Dedifferentiated amniotic fluid mesenchymal stem cell (primary cell): ENCODE measurements around the gene ZSCAN5B.

ENCODE experiments used
- DNase-seq: peaks from one replicate; pipeline ENCODE4 v3.0.0-alpha.2; 2016; ENCODE audit errors: extremely low spot score

ZSCAN5B gene

DNA sequence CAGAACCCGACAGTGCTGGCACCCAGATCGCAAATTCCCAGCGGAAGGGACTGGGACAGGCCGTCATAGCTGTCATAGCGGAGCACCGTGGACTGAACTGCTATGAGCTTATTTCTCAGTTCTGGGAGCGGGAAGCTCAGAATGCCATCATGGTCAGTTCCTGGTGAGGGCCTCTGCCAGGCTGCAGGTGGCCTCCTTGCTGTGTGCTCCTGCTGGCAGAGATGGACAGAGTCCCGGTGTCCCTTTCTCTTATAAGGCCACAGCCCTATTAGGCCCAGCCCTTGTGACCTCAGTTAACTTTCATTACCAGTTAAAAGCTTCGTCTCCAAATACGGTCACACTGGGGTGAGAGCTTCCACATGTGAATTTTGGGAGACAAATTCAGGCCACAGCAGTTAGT is 51.9 kb downstream of the ZSCAN5B start:
- no peak for DNase-seq

- DNase-seq = no peak
Measured at GRCh38 chr19:56144831-56145230, 52.8 kb downstream of the ZSCAN5B start.

DNA sequence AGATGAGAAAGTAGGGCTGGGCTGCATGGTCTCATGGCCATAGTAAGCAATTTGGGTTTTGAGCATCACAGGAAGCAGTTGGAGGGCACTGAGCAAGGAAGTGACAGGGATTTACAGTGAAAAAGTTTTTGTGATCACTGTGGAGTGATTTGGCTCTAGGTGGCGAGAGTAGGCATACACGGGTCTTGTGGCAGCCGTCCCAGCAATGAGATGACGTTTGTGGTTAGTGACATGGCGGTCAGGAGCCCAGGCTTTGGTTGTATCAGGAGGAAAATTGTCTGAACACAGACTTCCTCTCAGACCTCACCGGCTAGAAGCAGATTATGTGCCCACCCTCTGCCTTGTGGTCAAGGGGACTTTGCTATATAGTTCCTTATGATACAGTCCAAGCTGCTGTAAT is 53.2 kb downstream of the ZSCAN5B start:
- DNase-seq = no peak

DNA sequence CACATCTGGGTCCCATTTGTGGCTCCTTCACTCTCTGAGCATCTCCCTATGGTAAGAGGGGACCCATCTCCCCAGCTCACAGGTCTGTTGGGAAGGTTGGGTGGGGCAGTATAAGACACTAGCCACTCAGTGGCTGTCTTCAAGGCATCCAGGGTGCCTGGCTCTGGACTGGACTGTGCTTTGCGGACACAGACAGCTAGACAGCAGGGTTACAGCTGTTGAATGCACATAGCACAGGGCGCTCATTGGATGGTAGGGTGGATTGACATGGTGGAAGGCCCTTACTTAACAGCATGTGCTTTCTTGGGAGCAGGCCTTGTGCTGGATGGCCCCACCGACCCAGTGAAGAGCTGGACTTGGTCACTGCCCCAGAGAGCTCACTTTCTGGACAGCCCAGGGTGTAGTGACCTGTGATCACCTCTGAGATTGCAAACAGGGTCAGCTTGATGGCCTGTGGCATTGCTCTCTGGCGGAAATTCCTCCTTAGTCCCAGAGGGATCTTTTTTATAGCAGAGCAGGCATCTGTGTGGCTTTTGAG is 54.6 kb downstream of the ZSCAN5B start:
- DNase-seq = no peak

- no peak for DNase-seq
Measured at GRCh38 chr19:56142087-56142787, 55.3 kb downstream of the ZSCAN5B start.

DNA sequence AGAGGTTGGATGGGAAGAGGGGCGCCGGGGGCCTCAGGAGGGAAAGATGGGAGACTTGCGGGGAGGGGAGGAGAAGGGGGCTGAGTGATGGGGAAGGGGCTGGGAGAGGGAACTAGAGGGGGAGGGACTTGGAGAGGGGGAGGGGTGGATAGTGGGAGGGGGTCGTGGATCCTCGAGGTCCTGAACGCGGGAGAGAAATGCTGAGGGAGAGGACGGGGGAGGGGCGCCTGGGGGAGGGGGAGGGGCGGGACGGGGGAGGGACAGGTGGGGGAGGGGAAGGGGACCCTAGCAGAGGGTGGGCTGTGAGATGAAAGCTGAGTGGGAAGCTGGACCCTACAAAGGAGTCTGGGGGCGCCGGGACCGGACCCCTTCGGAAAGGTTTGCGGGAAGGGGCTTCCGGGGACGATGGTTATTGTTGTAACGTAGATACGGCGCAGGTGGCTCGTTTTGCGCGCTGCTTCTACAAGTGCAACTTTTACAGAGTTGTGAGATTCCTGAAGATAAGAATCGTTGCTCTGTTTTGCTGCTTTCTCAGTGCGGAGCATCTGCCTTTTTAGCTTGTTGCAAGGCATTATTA is 56.1 kb downstream of the ZSCAN5B start:
- DNase-seq = no peak

- peak; percentile 99 for DNase-seq
Measured at GRCh38 chr19:56140583-56141416, 56.8 kb downstream of the ZSCAN5B start, which contains the start of gene ZNF444. Gene ZNF444 (plus strand): TSS chr19:56141287. CDS start chr19:56146912, 5,625 bp downstream.

- no peak for DNase-seq
Measured at GRCh38 chr19:56139847-56140582, 57.6 kb downstream of the ZSCAN5B start.
